Heart left ventricle (tissue), 13 donors: ENCODE measurements around the gene MTOR.

ENCODE experiments used
- CTCF ChIP-seq, 12 donors: fragments of 200-600 bp; sonication (generic) in 4 of 12; IDR thresholded peaks; one replicate each; pipeline versions ENCODE4 v1.5.0 to v1.8.0; 2018 to 2022; ENCODE audit warnings: antibody characterized with exemption in 12 of 12, mild to moderate bottlenecking in 5 of 12
- POLR2A ChIP-seq, 2 donors: fragments of 450-650 bp; IDR thresholded peaks; one replicate each; pipeline ENCODE4 v1.6.1; 2017; ENCODE audit warnings: antibody characterized with exemption in 2 of 2, mild to moderate bottlenecking in 2 of 2, moderate library complexity in 2 of 2
- donor health status: ischemic (EF 13 %, LVEDD 7.1; RV severe dilation, severe dysfunction).
- donor health status: DM: no; HTN: yes; CAD: no.
- donor health status: DM: no; HTN: no; CAD: no.
- donor health status: ischemic (EF 25% LVEDD 6.9; RV normal size, moderate dysfunction).
- donor health status: ischemic (EF 25% LVEDD 5.7; RV mildly dilated, moderate dysfunction).
- donor health status: ischemic (EF 35%, LVEDD 5.7; RV mildly dilated, moderate dysfunction).
- donor health status: nonischemic (EF 11% LVEDD 7.7; RV severe dilation, severe dysfunction).
- donor health status: DM: yes; HTN: yes; CAD: no.
- donor health status: PGD.
- donor health status: ischemic (EF 29% LVEDD 5.4; RV normal size, mild dysfunction).
- donor health status: nonischemic (EF 23%, LVEDD 6.1; RV moderate dilation, normal function).

- no peak for TF ChIP-seq POLR2A (IDR thresholded peaks at IDR 0.05)
- no peak for TF ChIP-seq CTCF (IDR thresholded peaks at IDR 0.05)
Observed at GRCh38 chr1:11100149-11100493, 162.2 kb downstream of the MTOR start.
